BJ (cell line): ENCODE data around the gene SRPK1. TPM values are rescaled to one million over a fixed set of nuclear protein-coding genes. Genes with fewer than 3 reads are reported as not detected.

Source experiments
- CTCF ChIA-PET: fragments of 350-600 bp; formaldehyde crosslinking; extraction: SDS; loops from one replicate; lab custom pipeline; 2021; ENCODE audit warnings: antibody characterized with exemption, inconsistent platforms; lab: Yijun Ruan, JAX
- POLR2A ChIA-PET: fragments of 300-600 bp; sonication (Branson Sonifier 250); formaldehyde crosslinking; extraction: SDS; loops from one replicate; lab custom pipeline; 2021; ENCODE audit warnings: antibody characterized with exemption; lab: Charles Lee
- DNase-seq: peaks from one replicate; pipeline ENCODE4 v3.0.0-alpha.2; 2011; ENCODE audit warnings: low read depth
- H3K27me3 ChIP-seq: 2 replicates; pipeline ENCODE4 v1.6.0; 2011; ENCODE audit warnings: low read length; ENCODE audit not compliant: control insufficient read depth, insufficient read depth
- H3K36me3 ChIP-seq: 2 replicates; pipeline ENCODE4 v1.5.1; 2011; ENCODE audit warnings: low read length; ENCODE audit not compliant: control insufficient read depth, insufficient read depth
- H3K4me3 ChIP-seq: 2 replicates; pipeline ENCODE4 v1.5.1; 2011; ENCODE audit warnings: low read depth, mild to moderate bottlenecking, control low read depth, low read length
- CTCF ChIP-seq: IDR thresholded peaks from 2 replicates; pipeline ENCODE4 v1.5.1; 2011; ENCODE audit warnings: low read depth, mild to moderate bottlenecking, control low read depth, inconsistent platforms, low read length, moderate library complexity; ENCODE audit not compliant: insufficient read depth
- polyA plus RNA-seq: library from polyadenylated mRNA; depleted of rRNA; stranded (reverse); fragments of >200 nt; gene quantifications from 2 replicates; pipeline ENCODE4 v1.2.3, GENCODE V29; 2011

Gene SRPK1
- polyA plus RNA-seq, 1 experiment, result 12.6 TPM

- CTCF ChIA-PET, result interaction anchor here (0.8 kb wide), 1 partner anchor 8 kb away, joined by 3 read pairs; no protein-coding TSS in a partner anchor
Measured at GRCh38 chr6:35794536-35795452, 126.1 kb downstream of the SRPK1 start.

GRCh38 chr6:35790683-35791082 lies 130.2 kb downstream of the SRPK1 start:
- Histone ChIP-seq H3K36me3 (no peaks in the 10 kb centered on the region), H3K27me3 (peaks cover 25% of the 10 kb centered on the region), H3K4me3 (no peak overlapping the region)
- no peak for DNase-seq
- CTCF ChIA-PET, result no interaction called here
- POLR2A ChIA-PET, result no interaction called here
- no peak for TF ChIP-seq CTCF

More at GRCh38 chr6:35794536-35795452, 126.1 kb downstream of the SRPK1 start:
- Histone ChIP-seq H3K4me3 (no peak overlapping the region), H3K36me3 (no peaks in the 10 kb centered on the region), H3K27me3 (peaks cover 8% of the 10 kb centered on the region)
- DNase-seq, result no peak
- POLR2A ChIA-PET, result no interaction called here
- TF ChIP-seq CTCF, result no peak

- H3K36me3 ChIP-seq, result no peaks in the 10 kb centered on the region
- no peak for DNase-seq
- TF ChIP-seq CTCF, result no peak
- ChIA-PET CTCF (interaction anchor here (0.6 to 2.6 kb wide), 5 partner anchors 8 to 50 kb away, joined by 3 to 10 read pairs (median 3); partner anchors contain the start of gene CLPS), POLR2A (no interaction called here)
- no peak overlapping the region for H3K4me3 ChIP-seq
- peaks cover 23% of the 10 kb centered on the region for H3K27me3 ChIP-seq
Measured at GRCh38 chr6:35788423-35788982, 132.4 kb downstream of the SRPK1 start.

GRCh38 chr6:35787266-35788218 lies 133.4 kb downstream of the SRPK1 start:
- peaks cover 20% of the 10 kb centered on the region for H3K27me3 ChIP-seq
- DNase-seq, result no peak
- H3K36me3 ChIP-seq, result no peaks in the 10 kb centered on the region
- ChIA-PET CTCF (interaction anchor here (0.6 to 2.6 kb wide), 6 partner anchors 9 to 306 kb away, joined by 3 to 10 read pairs (median 3); partner anchors contain the start of gene CLPS), POLR2A (interaction anchor here (0.7 kb wide), 1 partner anchor 25 kb away, joined by 9 read pairs; no protein-coding TSS in a partner anchor)
- TF ChIP-seq CTCF, result no peak
- H3K4me3 ChIP-seq, result no peak overlapping the region
